HepG2 (cell line): ENCODE data around the gene SLC16A13. TPM values are rescaled to one million over a fixed set of nuclear protein-coding genes. Genes with fewer than 3 reads are reported as not detected.

ENCODE experiments used
- E2F5 ChIP-seq: sonication (generic); formaldehyde crosslinking; conservative IDR thresholded peaks from 2 replicates; pipeline ENCODE4 v1.4.0; 2020; ENCODE audit warnings: missing genetic modification reagents
- FOXO1 ChIP-seq: sonication (generic); formaldehyde crosslinking; IDR thresholded peaks from 2 replicates; pipeline ENCODE4 v1.4.0; 2020; ENCODE audit warnings: missing genetic modification reagents
- KAT8 ChIP-seq: IDR thresholded peaks from 2 replicates; pipeline ENCODE4 v1.6.1; 2016; ENCODE audit warnings: missing genetic modification reagents, missing compliant biosample characterization
- MEIS1 ChIP-seq: sonication (generic); formaldehyde crosslinking; IDR thresholded peaks from 2 replicates; pipeline ENCODE4 v1.9.0; 2021; ENCODE audit warnings: mild to moderate bottlenecking, missing genetic modification reagents, moderate library complexity, borderline replicate concordance
- PAXIP1 ChIP-seq: sonication (generic); formaldehyde crosslinking; conservative IDR thresholded peaks from 2 replicates; pipeline ENCODE4 v1.4.0; 2020; ENCODE audit warnings: mild to moderate bottlenecking, missing genetic modification reagents, moderate library complexity
- RBFOX2 ChIP-seq: fragments of 200-400 bp; formaldehyde crosslinking; IDR thresholded peaks from 2 replicates; pipeline ENCODE4 v1.6.1; 2017; ENCODE audit warnings: low read depth, mild to moderate bottlenecking, low read length
- RNF2 ChIP-seq: fragments of 450-650 bp; conservative IDR thresholded peaks from 2 replicates; pipeline ENCODE4 v1.6.1; 2016; ENCODE audit warnings: low read depth
- SIX4 ChIP-seq: sonication (generic); formaldehyde crosslinking; IDR thresholded peaks from 2 replicates; pipeline ENCODE4 v1.4.0; 2020; ENCODE audit warnings: missing genetic modification reagents
- SOX13 ChIP-seq, 3 experiments: fragments of 450-650 bp in 1 of 3; sonication (generic) in 1 of 3; formaldehyde crosslinking in 1 of 3; IDR thresholded peaks in 2 of 3; conservative IDR thresholded peaks in 1 of 3; 2 replicates each; pipeline versions ENCODE4 v1.5.0 to v1.6.1; 2016 to 2020; ENCODE audit warnings: antibody characterized with exemption in 1 of 3, mild to moderate bottlenecking in 1 of 3, missing compliant biosample characterization in 1 of 3, missing genetic modification reagents in 1 of 3, moderate library complexity in 1 of 3
- THRA ChIP-seq: sonication (generic); formaldehyde crosslinking; IDR thresholded peaks from 2 replicates; pipeline ENCODE4 v1.4.0; 2020; ENCODE audit warnings: missing genetic modification reagents, borderline replicate concordance
- UBTF ChIP-seq: sonication (generic); formaldehyde crosslinking; IDR thresholded peaks from 2 replicates; pipeline ENCODE4 v1.4.0; 2020; ENCODE audit warnings: mild to moderate bottlenecking, missing genetic modification reagents
- ZNF460 ChIP-seq: sonication (generic); formaldehyde crosslinking; IDR thresholded peaks from 2 replicates; pipeline ENCODE4 v1.5.1; 2020; ENCODE audit warnings: missing genetic modification reagents, mild to moderate bottlenecking, borderline replicate concordance
- ZNF558 ChIP-seq: sonication (generic); formaldehyde crosslinking; IDR thresholded peaks from 2 replicates; pipeline ENCODE4 v1.9.0; 2022; ENCODE audit warnings: mild to moderate bottlenecking, missing genetic modification reagents, borderline replicate concordance
- ZNF691 ChIP-seq: sonication (generic); formaldehyde crosslinking; IDR thresholded peaks from 2 replicates; pipeline ENCODE4 v1.4.0; 2020; ENCODE audit warnings: missing genetic modification reagents, low read depth, mild to moderate bottlenecking, borderline replicate concordance
- ZNF777 ChIP-seq: sonication (generic); formaldehyde crosslinking; IDR thresholded peaks from 2 replicates; pipeline ENCODE4 v1.4.0; 2020; ENCODE audit warnings: missing genetic modification reagents
- polyA plus RNA-seq, 8 experiments: library from polyadenylated mRNA; depleted of rRNA in 3 of 8; stranded (reverse) in 7 of 8; unstranded in 1 of 8; fragments of >200 nt; fragmentation: Illumina TruSeq in 4 of 8; extraction: Trizol in 4 of 8; gene quantifications; 2 replicates each; pipeline versions ENCODE4 v1.2.1 to v1.2.3, GENCODE V29; 2011 to 2016; ENCODE audit warnings: low read depth in 4 of 8, missing spikeins in 1 of 8, mixed read lengths in 1 of 8; ENCODE audit not compliant: insufficient read depth in 1 of 8
- total RNA-seq, 5 experiments: library from RNA; depleted of rRNA; stranded (reverse); fragments of >200 nt; fragmentation: Illumina TruSeq; extraction: Trizol; gene quantifications; 2 replicates each; pipeline ENCODE4 v1.2.3, GENCODE V29; 2016; ENCODE audit warnings: low read depth in 1 of 5

The SLC16A13 gene
- total and polyA plus RNA-seq, 2 of the 13 experiments (the other 11 are each of a cell fraction or from before 2014, with no cell fraction given), result 2.2 to 3.0 TPM

GRCh38 chr17:7021993-7022778, 13.6 kb upstream of the SLC16A13 start (continued):
- TF ChIP-seq UBTF (peak; percentile 78), ZNF558 (CRISPR knock-in tag) (no peak), ZNF691 (CRISPR knock-in tag) (no peak), SOX13 (IDR thresholded peaks at IDR 0.05) (no peak), SOX13 (CRISPR knock-in tag; conservative IDR thresholded peaks at IDR 0.05 in 1 of 2, IDR thresholded peaks at IDR 0.05 in 1 of 2) (0 out of 4 replicates have a peak, but pooled peaks of 1 of the 2 experiments have one; percentile 9), PAXIP1 (CRISPR knock-in tag) (no peak), THRA (0 out of 2 replicates have a peak, but pooled peaks have one; percentile 43), KAT8 (peak; percentile 62; the same call in 1 of the 2 replicates), RNF2 (0 out of 2 replicates have a peak, but pooled peaks have one; percentile 20), RBFOX2 (peak; percentile 57; the same call in 1 of the 2 replicates), SIX4 (CRISPR knock-in tag) (0 out of 2 replicates have a peak, but pooled peaks have one; percentile 16), E2F5 (CRISPR knock-in tag) (peak; percentile 58; the same call in 1 of the 2 replicates), MEIS1 (CRISPR knock-in tag) (peak; percentile 26; the same call in 1 of the 2 replicates), FOXO1 (CRISPR knock-in tag) (0 out of 2 replicates have a peak, but pooled peaks have one; percentile 34), ZNF777 (CRISPR knock-in tag) (peak; percentile 93), ZNF460 (CRISPR knock-in tag) (no peak)
